PFSK-1 (cell line): ENCODE measurements around the gene PADI2.

Source experiments
- FOXP2 ChIP-seq: optimal IDR thresholded peaks from 2 replicates; pipeline ENCODE3; 2011; ENCODE audit warnings: borderline replicate concordance, control low read depth, inconsistent platforms; ENCODE audit not compliant: insufficient read depth; ENCODE audit errors: extremely low read length, extremely low read depth
- POLR2AphosphoS5 ChIP-seq: IDR thresholded peaks from 2 replicates; pipeline ENCODE4 v1.6.1; 2012; ENCODE audit warnings: low read depth, mild to moderate bottlenecking, control low read depth, low read length, moderate library complexity
- REST ChIP-seq, 2 experiments: IDR thresholded peaks; 2 replicates each; pipeline versions ENCODE4 v1.6.1 to v1.8.0; 2011 to 2012; ENCODE audit warnings: low read depth in 2 of 2, low read length in 2 of 2, control low read depth in 1 of 2, inconsistent platforms in 1 of 2, mild to moderate bottlenecking in 1 of 2, moderate library complexity in 1 of 2; ENCODE audit not compliant: insufficient read depth in 1 of 2
- SIN3A ChIP-seq: IDR thresholded peaks from 2 replicates; pipeline ENCODE4 v1.6.1; 2012; ENCODE audit warnings: mild to moderate bottlenecking, low read length, moderate library complexity, borderline replicate concordance; ENCODE audit not compliant: insufficient read depth
- TAF1 ChIP-seq: IDR thresholded peaks from 2 replicates; pipeline ENCODE4 v1.6.1; 2012; ENCODE audit warnings: low read length, control low read depth, borderline replicate concordance; ENCODE audit not compliant: insufficient read depth

PADI2 gene

GRCh38 chr1:17047924-17048323 lies 71.3 kb downstream of the PADI2 start:
- TF ChIP-seq FOXP2, result no peak
- TF ChIP-seq POLR2AphosphoS5, result no peak
- TF ChIP-seq SIN3A, result no peak
- TF ChIP-seq REST (IDR thresholded peaks at IDR 0.05; ENCODE audit: insufficient read depth in 1 of 2, low read depth in 2 of 2, low read length in 2 of 2), result no peak

GRCh38 chr1:17046334-17046657 lies 73.0 kb downstream of the PADI2 start:
- TF ChIP-seq TAF1 (no peak), SIN3A (no peak), FOXP2 (no peak), POLR2AphosphoS5 (no peak), REST (IDR thresholded peaks at IDR 0.05; ENCODE audit: insufficient read depth in 1 of 2, low read depth in 2 of 2, low read length in 2 of 2) (no peak)

GRCh38 chr1:17045634-17046333 lies 73.5 kb downstream of the PADI2 start:
- TF ChIP-seq FOXP2, result no peak
- no peak for TF ChIP-seq TAF1
- TF ChIP-seq SIN3A, result no peak

GRCh38 chr1:17045150-17045549 lies 74.1 kb downstream of the PADI2 start:
- TF ChIP-seq SIN3A (no peak), POLR2AphosphoS5 (no peak), REST (IDR thresholded peaks at IDR 0.05; ENCODE audit: insufficient read depth in 1 of 2, low read depth in 2 of 2, low read length in 2 of 2) (no peak), TAF1 (no peak), FOXP2 (no peak)

- no peak for TF ChIP-seq TAF1
- no peak for TF ChIP-seq SIN3A
- no peak for TF ChIP-seq REST (IDR thresholded peaks at IDR 0.05; ENCODE audit: insufficient read depth in 1 of 2, low read depth in 2 of 2, low read length in 2 of 2)
- no peak for TF ChIP-seq FOXP2
- TF ChIP-seq POLR2AphosphoS5, result no peak
Measured at GRCh38 chr1:17043676-17044075, 75.6 kb downstream of the PADI2 start.
